ENCODE data around the gene SEPTIN2. TPM values are rescaled to one million over a fixed set of nuclear protein-coding genes. Genes with fewer than 3 reads are reported as not detected.

The SEPTIN2 gene
- total RNA-seq, 3 donors from 2014 or later (not counting 1 experiment from before 2014, with no cell fraction given): 275 to 315 (median 275) TPM

- TF ChIP-seq, protein P1, sequence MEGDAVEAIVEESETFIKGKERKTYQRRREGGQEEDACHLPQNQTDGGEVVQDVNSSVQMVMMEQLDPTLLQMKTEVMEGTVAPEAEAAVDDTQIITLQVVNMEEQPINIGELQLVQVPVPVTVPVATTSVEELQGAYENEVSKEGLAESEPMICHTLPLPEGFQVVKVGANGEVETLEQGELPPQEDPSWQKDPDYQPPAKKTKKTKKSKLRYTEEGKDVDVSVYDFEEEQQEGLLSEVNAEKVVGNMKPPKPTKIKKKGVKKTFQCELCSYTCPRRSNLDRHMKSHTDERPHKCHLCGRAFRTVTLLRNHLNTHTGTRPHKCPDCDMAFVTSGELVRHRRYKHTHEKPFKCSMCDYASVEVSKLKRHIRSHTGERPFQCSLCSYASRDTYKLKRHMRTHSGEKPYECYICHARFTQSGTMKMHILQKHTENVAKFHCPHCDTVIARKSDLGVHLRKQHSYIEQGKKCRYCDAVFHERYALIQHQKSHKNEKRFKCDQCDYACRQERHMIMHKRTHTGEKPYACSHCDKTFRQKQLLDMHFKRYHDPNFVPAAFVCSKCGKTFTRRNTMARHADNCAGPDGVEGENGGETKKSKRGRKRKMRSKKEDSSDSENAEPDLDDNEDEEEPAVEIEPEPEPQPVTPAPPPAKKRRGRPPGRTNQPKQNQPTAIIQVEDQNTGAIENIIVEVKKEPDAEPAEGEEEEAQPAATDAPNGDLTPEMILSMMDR (IDR thresholded peaks at IDR 0.05): no peak
- peaks cover 35% of the 10 kb centered on the region for H3K4me1 ChIP-seq (ENCODE audit: control insufficient read depth, insufficient read depth, low read length)
- H3K4me1 Mint-ChIP-seq: peaks cover 60 to 64% of the 10 kb centered on the region in 2 donors
- peak in 1 of 2 donors; percentile 79 for DNase-seq
- H3K9me3 Mint-ChIP-seq: no peaks in the 10 kb centered on the region
- H3K27me3 Mint-ChIP-seq (ENCODE audit: low read depth in 2 of 2): no peaks in the 10 kb centered on the region
- WGBS (ENCODE audit: insufficient coverage): 64% methylated on average over 12 of the region's 12 CpGs
- no peak overlapping the region for H3K4me3 ChIP-seq (ENCODE audit: low read length)
- H3K4me3 Mint-ChIP-seq: no peak overlapping the region
- peaks cover 3% of the 10 kb centered on the region for H3K36me3 ChIP-seq (ENCODE audit: control insufficient read depth, insufficient read depth, low read length)
- intact Hi-C loops (cut with micrococcal nuclease): no loop called here
- no peak overlapping the region for H3K27ac ChIP-seq (ENCODE audit: low read length)
- H3K27me3 ChIP-seq (ENCODE audit: control insufficient read depth, insufficient read depth, low read length): no peaks in the 10 kb centered on the region
- peak in 1 of 3 donors; percentile 30 for ATAC-seq
- H3K27ac Mint-ChIP-seq: peak overlapping the region in 1 of 2 donors; percentile 12
- H3K9me3 ChIP-seq (ENCODE audit: control insufficient read depth, insufficient read depth, low read length): no peaks in the 10 kb centered on the region
- H3K36me3 Mint-ChIP-seq: no peaks in the 10 kb centered on the region
Measured at GRCh38 chr2:241300000-241300399, 15.7 kb upstream of the SEPTIN2 start.

- Mint-ChIP-seq H3K27me3 (ENCODE audit: low read depth in 2 of 2) (no peaks in the 10 kb centered on the region), H3K9me3 (no peaks in the 10 kb centered on the region), H3K36me3 (no peaks in the 10 kb centered on the region), H3K27ac (peak overlapping the region; percentile 6 to 31), H3K4me3 (no peak overlapping the region), H3K4me1 (peaks cover 52 to 59% of the 10 kb centered on the region in 2 donors)
- intact Hi-C loops (cut with micrococcal nuclease): no loop called here
- H3K36me3 ChIP-seq (ENCODE audit: control insufficient read depth, insufficient read depth, low read length): no peaks in the 10 kb centered on the region
- H3K27me3 ChIP-seq (ENCODE audit: control insufficient read depth, insufficient read depth, low read length): no peaks in the 10 kb centered on the region
- no peaks in the 10 kb centered on the region for H3K9me3 ChIP-seq (ENCODE audit: control insufficient read depth, insufficient read depth, low read length)
- 95% methylated on average over 3 of the region's 3 CpGs for WGBS (ENCODE audit: insufficient coverage)
- no peak for DNase-seq
- no peak for ATAC-seq
- peaks cover 52% of the 10 kb centered on the region for H3K4me1 ChIP-seq (ENCODE audit: control insufficient read depth, insufficient read depth, low read length)
- H3K4me3 ChIP-seq (ENCODE audit: low read length): no peak overlapping the region
- no peak overlapping the region for H3K27ac ChIP-seq (ENCODE audit: low read length)
- TF ChIP-seq, protein P1 (IDR thresholded peaks at IDR 0.05): no peak
Measured at GRCh38 chr2:241302083-241302482, 13.6 kb upstream of the SEPTIN2 start.

DNA sequence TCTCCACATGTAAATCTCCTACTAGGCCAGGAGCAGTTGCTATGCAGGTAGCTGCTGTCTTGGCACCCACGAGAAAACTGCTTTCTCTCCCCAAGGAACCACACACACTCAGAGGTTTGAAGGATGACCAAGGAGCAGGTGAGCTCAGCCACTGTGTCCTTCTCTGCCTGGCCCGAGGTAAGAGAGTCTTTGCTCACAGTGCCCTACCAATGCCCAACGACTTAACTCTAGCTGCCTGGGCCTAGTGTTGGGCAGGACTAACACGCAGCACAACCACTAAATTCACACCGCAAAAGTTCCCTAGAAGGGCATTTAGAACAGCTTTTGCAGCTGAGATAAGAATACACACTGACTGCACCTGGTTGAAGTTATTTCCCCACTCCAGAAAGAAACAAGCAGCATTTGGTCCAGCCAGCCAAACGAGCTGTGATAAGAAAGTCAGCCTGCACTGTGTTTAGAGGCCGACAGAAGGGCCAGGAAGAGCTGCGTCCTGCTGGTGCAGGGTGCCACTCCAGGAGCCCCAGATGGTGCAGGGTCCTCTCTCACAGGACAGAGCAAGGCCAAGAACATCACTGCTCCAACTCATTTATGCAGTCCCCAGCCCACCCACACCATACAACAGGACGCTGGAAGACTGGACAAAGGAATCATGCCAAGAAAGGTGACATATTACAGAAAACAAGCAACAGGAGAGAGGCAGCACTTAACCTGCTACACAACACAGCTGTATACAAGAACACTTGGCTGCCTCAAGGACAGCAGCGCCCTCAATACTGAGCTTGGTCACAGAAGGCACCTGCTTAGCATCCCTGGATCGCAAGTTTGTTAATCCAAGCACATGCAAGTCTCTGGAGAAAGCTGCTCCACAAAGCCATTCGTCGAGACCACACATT lies 12.7 kb upstream of the SEPTIN2 start:
- ATAC-seq (no peak), DNase-seq (no peak)
- H3K4me1 Mint-ChIP-seq: peaks cover 49 to 53% of the 10 kb centered on the region in 2 donors
- no peaks in the 10 kb centered on the region for H3K9me3 Mint-ChIP-seq
- 80% methylated on average over 13 of the region's 13 CpGs for WGBS (ENCODE audit: insufficient coverage)
- no peaks in the 10 kb centered on the region for H3K36me3 Mint-ChIP-seq
- no peaks in the 10 kb centered on the region for H3K9me3 ChIP-seq (ENCODE audit: control insufficient read depth, insufficient read depth, low read length)
- peaks cover 52% of the 10 kb centered on the region for H3K4me1 ChIP-seq (ENCODE audit: control insufficient read depth, insufficient read depth, low read length)
- H3K36me3 ChIP-seq (ENCODE audit: control insufficient read depth, insufficient read depth, low read length): no peaks in the 10 kb centered on the region
- no peaks in the 10 kb centered on the region for H3K27me3 ChIP-seq (ENCODE audit: control insufficient read depth, insufficient read depth, low read length)
- H3K4me3 Mint-ChIP-seq: no peak overlapping the region
- intact Hi-C loops (cut with micrococcal nuclease): no loop called here
- TF ChIP-seq, protein P1 (IDR thresholded peaks at IDR 0.05): no peak
- no peak overlapping the region for H3K4me3 ChIP-seq (ENCODE audit: low read length)
- H3K27ac Mint-ChIP-seq: peak overlapping the region; percentile 6 to 31
- H3K27me3 Mint-ChIP-seq (ENCODE audit: low read depth in 2 of 2): no peaks in the 10 kb centered on the region
- no peak overlapping the region for H3K27ac ChIP-seq (ENCODE audit: low read length)
